22Rv1 (cell line): Measurements from ENCODE around the gene CPNE8.

Experiments
- ZFX ChIP-seq: fragments of 450-650 bp; IDR thresholded peaks from 2 replicates; pipeline ENCODE4 v1.6.1; 2017; ENCODE audit warnings: antibody characterized with exemption, borderline replicate concordance
- TF ChIP-seq, protein P1 (sequence below): fragments of 450-650 bp; IDR thresholded peaks from 2 replicates; pipeline ENCODE4 v1.5.1; 2017; ENCODE audit warnings: mild to moderate bottlenecking

DNA sequence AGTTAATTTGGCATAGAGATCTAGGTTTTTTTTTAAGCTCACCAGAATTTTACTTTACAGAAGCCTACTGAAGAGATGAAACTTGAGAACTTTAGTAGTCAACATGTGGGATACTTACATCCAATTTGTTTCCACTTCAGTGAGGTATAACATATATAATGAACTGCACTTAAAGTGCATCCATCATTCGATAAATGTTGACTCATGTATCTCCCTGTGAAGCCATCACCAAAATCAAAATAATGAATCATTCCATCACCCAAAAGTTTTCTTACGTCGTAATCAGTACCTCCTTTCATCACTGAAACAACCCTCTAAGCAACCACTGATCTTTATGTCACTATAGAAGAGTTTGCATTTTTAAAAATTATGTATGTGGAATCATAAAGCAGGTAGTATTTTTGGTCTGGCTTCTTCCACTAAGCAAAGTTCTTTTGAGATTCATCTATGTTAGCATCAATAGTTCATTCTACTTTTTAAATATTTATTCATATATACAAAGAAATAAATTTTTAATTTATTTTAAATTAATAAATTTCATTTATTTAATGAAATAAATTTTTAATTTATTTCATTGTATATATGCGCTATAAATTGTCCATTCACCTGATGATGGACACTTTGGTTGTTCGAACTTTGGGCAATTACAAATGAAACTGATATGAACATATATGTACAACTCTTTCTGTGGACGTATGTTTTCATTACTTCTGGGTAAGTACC lies 2.0 kb upstream of the CPNE8 start:
- TF ChIP-seq, protein P1, sequence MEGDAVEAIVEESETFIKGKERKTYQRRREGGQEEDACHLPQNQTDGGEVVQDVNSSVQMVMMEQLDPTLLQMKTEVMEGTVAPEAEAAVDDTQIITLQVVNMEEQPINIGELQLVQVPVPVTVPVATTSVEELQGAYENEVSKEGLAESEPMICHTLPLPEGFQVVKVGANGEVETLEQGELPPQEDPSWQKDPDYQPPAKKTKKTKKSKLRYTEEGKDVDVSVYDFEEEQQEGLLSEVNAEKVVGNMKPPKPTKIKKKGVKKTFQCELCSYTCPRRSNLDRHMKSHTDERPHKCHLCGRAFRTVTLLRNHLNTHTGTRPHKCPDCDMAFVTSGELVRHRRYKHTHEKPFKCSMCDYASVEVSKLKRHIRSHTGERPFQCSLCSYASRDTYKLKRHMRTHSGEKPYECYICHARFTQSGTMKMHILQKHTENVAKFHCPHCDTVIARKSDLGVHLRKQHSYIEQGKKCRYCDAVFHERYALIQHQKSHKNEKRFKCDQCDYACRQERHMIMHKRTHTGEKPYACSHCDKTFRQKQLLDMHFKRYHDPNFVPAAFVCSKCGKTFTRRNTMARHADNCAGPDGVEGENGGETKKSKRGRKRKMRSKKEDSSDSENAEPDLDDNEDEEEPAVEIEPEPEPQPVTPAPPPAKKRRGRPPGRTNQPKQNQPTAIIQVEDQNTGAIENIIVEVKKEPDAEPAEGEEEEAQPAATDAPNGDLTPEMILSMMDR = no peak
- no peak for TF ChIP-seq ZFX
